Measurements from ENCODE around the gene HRCT1. TPM values are rescaled to one million over a fixed set of nuclear protein-coding genes. Genes with fewer than 3 reads are reported as not detected.

The HRCT1 gene
- polyA plus RNA-seq, 3 donors: not detected

DNA sequence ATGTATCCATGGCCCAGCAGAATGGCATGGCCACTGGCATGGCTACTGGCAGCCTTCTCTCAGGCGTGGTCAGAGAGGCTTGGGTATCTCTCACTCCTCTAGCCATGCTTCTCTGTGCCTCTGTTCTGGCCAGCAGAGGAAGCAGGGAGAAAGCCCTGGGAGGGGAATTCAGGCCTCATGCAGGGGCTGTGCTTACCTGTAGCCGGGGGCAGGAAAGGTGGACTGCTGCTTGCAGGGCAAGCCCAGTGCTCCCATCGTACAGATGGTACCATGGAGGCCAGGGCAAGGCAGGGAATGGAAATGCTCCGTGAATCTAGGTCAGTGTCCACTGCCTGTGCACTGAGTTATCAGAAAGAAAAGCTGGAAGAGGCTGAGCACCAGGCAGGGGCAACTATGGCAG lies 38.5 kb upstream of the HRCT1 start:
- peak overlapping the region in 1 of 7 donors; percentile 69 for H3K27ac Mint-ChIP-seq
- Histone ChIP-seq H3K4me2 (replicated peaks; ENCODE audit: extremely low read depth, low read length, poor library complexity, severe bottlenecking) (no peak overlapping the region), H3K27me3 (ENCODE audit: control insufficient read depth in 2 of 2, insufficient read depth in 2 of 2, low read length in 2 of 2) (peaks cover 0 to 9% of the 10 kb centered on the region in 2 donors), H3K4me1 (ENCODE audit: control insufficient read depth in 1 of 2, insufficient read depth in 2 of 2, low read length in 2 of 2) (no peaks in the 10 kb centered on the region), H2AFZ (ENCODE audit: insufficient read depth, low read depth, low read length, poor library complexity, severe bottlenecking) (no peak overlapping the region), H3K9me3 (replicated peaks in 1 of 2; ENCODE audit: control insufficient read depth in 1 of 2, insufficient read depth in 1 of 2, low read length in 2 of 2) (no peaks in the 10 kb centered on the region), H3K4me3 (replicated peaks in 1 of 3; ENCODE audit: low read depth in 2 of 3, low read length in 3 of 3) (no peak overlapping the region), H3K36me3 (replicated peaks in 1 of 2; ENCODE audit: control insufficient read depth in 1 of 2, insufficient read depth in 2 of 2, low read length in 2 of 2) (no peaks in the 10 kb centered on the region), H3K27ac (ENCODE audit: low read depth in 1 of 2, low read length in 2 of 2) (no peak overlapping the region), H3K79me2 (ENCODE audit: insufficient read depth, low read length) (no peaks in the 10 kb centered on the region), H3K9ac (ENCODE audit: insufficient read depth, low read length, poor library complexity, severe bottlenecking) (no peak overlapping the region), H4K20me1 (ENCODE audit: insufficient read depth, low read length) (no peaks in the 10 kb centered on the region)
- WGBS (ENCODE audit: insufficient coverage): 86% methylated on average over 4 of the region's 4 CpGs
- TF ChIP-seq, protein P1, sequence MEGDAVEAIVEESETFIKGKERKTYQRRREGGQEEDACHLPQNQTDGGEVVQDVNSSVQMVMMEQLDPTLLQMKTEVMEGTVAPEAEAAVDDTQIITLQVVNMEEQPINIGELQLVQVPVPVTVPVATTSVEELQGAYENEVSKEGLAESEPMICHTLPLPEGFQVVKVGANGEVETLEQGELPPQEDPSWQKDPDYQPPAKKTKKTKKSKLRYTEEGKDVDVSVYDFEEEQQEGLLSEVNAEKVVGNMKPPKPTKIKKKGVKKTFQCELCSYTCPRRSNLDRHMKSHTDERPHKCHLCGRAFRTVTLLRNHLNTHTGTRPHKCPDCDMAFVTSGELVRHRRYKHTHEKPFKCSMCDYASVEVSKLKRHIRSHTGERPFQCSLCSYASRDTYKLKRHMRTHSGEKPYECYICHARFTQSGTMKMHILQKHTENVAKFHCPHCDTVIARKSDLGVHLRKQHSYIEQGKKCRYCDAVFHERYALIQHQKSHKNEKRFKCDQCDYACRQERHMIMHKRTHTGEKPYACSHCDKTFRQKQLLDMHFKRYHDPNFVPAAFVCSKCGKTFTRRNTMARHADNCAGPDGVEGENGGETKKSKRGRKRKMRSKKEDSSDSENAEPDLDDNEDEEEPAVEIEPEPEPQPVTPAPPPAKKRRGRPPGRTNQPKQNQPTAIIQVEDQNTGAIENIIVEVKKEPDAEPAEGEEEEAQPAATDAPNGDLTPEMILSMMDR (IDR thresholded peaks at IDR 0.05): no peak
- H3K4me1 Mint-ChIP-seq: peaks cover 7% of the 10 kb centered on the region
- intact Hi-C loops (cut with micrococcal nuclease): no loop called here
- no peaks in the 10 kb centered on the region for H3K9me3 Mint-ChIP-seq
- H3K36me3 Mint-ChIP-seq: peaks cover 0 to 2% of the 10 kb centered on the region in 2 donors
- no peak for DNase-seq
- H3K27me3 Mint-ChIP-seq (ENCODE audit: low read depth in 3 of 3): peaks cover 11 to 20% (median 15%) of the 10 kb centered on the region in 3 donors
- no peak overlapping the region for H3K4me3 Mint-ChIP-seq

- TF ChIP-seq, protein P1 (IDR thresholded peaks at IDR 0.05): no peak
- no peak overlapping the region for H3K27ac ChIP-seq (ENCODE audit: low read depth in 1 of 2, low read length in 2 of 2)
- no peaks in the 10 kb centered on the region for H3K27me3 ChIP-seq (ENCODE audit: control insufficient read depth in 2 of 2, insufficient read depth in 2 of 2, low read length in 2 of 2)
- Mint-ChIP-seq H3K27me3 (ENCODE audit: low read depth in 3 of 3) (peaks cover 8 to 13% (median 13%) of the 10 kb centered on the region in 3 donors), H3K4me1 (peaks cover 8% of the 10 kb centered on the region), H3K4me3 (no peak overlapping the region), H3K9me3 (no peaks in the 10 kb centered on the region), H3K27ac (no peak overlapping the region), H3K36me3 (peaks cover 0 to 2% of the 10 kb centered on the region in 2 donors)
- no peak overlapping the region for H3K9ac ChIP-seq (ENCODE audit: insufficient read depth, low read length, poor library complexity, severe bottlenecking)
- no peak overlapping the region for H3K4me2 ChIP-seq (replicated peaks; ENCODE audit: extremely low read depth, low read length, poor library complexity, severe bottlenecking)
- 88% methylated on average over 2 of the region's 2 CpGs for WGBS (ENCODE audit: insufficient coverage)
- no peaks in the 10 kb centered on the region for H3K79me2 ChIP-seq (ENCODE audit: insufficient read depth, low read length)
- no peak overlapping the region for H2AFZ ChIP-seq (ENCODE audit: insufficient read depth, low read depth, low read length, poor library complexity, severe bottlenecking)
- H3K9me3 ChIP-seq (replicated peaks in 1 of 2; ENCODE audit: control insufficient read depth in 1 of 2, insufficient read depth in 1 of 2, low read length in 2 of 2): no peaks in the 10 kb centered on the region
- no peak overlapping the region for H3K4me3 ChIP-seq (replicated peaks in 1 of 3; ENCODE audit: low read depth in 2 of 3, low read length in 3 of 3)
- no peaks in the 10 kb centered on the region for H3K4me1 ChIP-seq (ENCODE audit: control insufficient read depth in 1 of 2, insufficient read depth in 2 of 2, low read length in 2 of 2)
- no peaks in the 10 kb centered on the region for H4K20me1 ChIP-seq (ENCODE audit: insufficient read depth, low read length)
- intact Hi-C loops (cut with micrococcal nuclease): no loop called here
- no peak for DNase-seq
- no peaks in the 10 kb centered on the region for H3K36me3 ChIP-seq (replicated peaks in 1 of 2; ENCODE audit: control insufficient read depth in 1 of 2, insufficient read depth in 2 of 2, low read length in 2 of 2)
These were observed 37.1 kb upstream of the HRCT1 start for GRCh38 chr9:35868933-35869332.

Measured in CD14-positive monocyte (primary cell).